ENCODE results near the gene CDC42EP2. TPM values are rescaled to one million over a fixed set of nuclear protein-coding genes. Genes with fewer than 3 reads are reported as not detected.
A peak's percentile ranks its signal among the peaks of the same experiment; 100 is the strongest.

Gene CDC42EP2
- 14.0 TPM for total RNA-seq
- long read RNA-seq, transcript CDC42EP2-201 (2 exons, 2,023 nt) = major isoform, 32 of 34 reads
- long read RNA-seq, partial matches to known transcripts = 0 of 34 reads
- long read RNA-seq, other reads (novel, unspliced or antisense) = 2 of 34 reads

DNA sequence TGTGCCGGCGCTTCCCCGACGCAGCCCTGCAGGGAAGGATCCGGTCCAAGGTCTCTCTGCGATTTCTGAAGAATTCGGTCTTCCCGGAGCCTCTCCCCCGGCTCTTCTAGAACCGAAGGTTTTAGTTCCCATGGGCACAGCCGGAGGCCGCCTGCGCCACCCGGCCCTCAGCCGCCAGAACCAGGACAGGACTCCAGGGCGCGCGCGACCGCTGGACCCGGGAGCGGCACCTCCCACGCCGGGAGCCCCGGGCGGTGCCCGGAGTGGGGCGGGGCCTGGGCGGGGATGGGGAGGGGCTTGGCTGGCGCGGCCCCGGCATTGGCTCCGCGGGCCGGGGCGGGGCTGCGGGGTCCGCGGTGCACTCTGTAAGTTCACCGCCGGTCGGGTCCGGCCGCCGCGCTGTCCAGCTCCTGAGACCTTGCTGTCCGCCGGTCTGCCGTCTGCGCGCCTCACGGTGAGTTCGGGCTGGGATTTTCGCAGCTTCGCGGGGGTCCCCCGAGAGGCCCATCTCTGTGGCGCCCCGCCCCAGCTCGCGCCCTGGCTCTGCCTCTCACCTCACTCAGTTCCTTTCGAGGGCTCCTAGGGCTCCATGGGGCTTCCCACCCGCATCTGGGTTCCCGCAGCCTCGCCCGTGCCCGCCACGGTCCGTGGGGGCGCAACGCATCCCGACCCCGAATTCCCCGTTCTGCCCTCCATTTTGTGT, at the start of gene CDC42EP2:
Gene CDC42EP2 (plus strand): TSS at position 366 of the 703 bp plus-strand sequence. CDS start 6,033 bp downstream, outside the sequence.
- intact Hi-C loops (cut with DNase I) = loop anchor here (2.0 kb wide), 1 partner anchor 40 kb away; no protein-coding TSS in a partner anchor
- DNase-seq (peak; percentile 93), ATAC-seq (ENCODE audit: poor library complexity) (peak; percentile 94)

- intact Hi-C loops (cut with DNase I) = no loop called here
- ATAC-seq (ENCODE audit: poor library complexity) = no peak
- no peak for DNase-seq
These were observed 48.5 kb upstream of the CDC42EP2 start for GRCh38 chr11:65266210-65266609.

DNA sequence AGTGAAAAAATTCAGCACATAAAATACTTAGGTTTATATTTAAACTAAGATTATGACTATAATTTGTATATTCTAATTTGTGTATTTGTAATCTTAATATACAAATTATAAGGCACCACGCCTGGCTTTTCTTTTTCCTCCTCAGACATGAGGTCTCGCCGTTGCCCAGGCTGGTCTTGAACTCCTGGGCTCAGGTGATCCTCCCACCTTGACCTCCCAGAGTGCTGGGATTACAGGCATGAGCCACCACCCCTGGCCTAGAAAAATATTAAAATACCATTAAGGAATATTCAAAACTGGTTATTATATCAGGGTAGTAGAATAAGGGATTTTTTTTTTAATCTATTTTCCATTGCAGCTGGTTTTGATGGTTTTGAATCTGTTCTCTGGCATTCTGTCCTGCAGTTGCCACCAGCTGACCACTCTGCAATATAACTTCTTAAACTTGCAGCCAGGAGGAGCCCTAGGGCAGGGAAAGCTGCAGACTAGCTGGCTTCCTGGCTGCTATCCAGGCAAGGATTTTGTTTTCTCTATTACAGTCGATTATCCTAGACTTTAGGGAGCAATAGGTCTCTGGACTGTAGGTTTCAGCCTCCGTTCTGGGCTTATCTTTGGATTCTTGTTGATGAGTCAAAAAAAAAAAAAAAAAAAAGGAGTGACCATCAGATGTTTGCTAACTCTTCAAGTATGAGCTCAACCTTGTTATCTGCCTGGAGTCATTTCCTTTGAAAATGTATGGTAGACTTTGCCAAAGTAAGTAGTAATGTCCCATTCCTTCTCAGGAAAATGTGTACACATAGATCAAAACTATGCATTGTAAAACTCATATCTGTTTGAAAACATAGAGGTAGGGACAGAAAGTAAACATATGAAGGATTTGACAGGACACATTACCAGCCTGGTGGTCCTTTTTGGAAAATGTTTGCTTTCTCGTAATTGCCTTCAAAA, 39.7 kb upstream of the CDC42EP2 start:
- peak; percentile 66 for DNase-seq
- intact Hi-C loops (cut with DNase I) = loop anchor here (2.0 kb wide), 1 partner anchor 40 kb away; the partner anchor contains the start of gene CDC42EP2
- ATAC-seq (ENCODE audit: poor library complexity) = peak; percentile 92

DNA sequence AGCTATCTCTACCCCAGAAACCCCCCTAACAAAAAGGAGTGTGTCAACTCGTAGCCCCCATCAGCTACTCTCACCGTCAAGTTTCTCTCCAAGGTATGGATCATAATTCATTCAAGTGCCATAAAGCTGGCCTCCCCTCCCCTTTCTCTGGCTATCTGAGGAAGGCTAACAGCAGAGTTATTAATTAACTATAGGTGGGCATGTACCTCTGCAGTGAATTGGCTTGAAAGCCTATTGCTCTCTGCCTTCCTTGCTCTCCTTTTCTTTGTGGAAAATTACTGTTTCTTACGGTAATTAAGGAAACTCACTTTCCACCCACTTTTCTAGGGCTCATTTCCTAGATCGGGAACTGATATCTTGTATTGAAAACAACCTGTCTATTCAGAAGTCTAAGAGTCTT, 38.8 kb upstream of the CDC42EP2 start:
- intact Hi-C loops (cut with DNase I) = loop anchor here (2.0 kb wide), 1 partner anchor 39 kb away; the partner anchor contains the start of gene CDC42EP2
- no peak for ATAC-seq (ENCODE audit: poor library complexity)
- no peak for DNase-seq

DNA sequence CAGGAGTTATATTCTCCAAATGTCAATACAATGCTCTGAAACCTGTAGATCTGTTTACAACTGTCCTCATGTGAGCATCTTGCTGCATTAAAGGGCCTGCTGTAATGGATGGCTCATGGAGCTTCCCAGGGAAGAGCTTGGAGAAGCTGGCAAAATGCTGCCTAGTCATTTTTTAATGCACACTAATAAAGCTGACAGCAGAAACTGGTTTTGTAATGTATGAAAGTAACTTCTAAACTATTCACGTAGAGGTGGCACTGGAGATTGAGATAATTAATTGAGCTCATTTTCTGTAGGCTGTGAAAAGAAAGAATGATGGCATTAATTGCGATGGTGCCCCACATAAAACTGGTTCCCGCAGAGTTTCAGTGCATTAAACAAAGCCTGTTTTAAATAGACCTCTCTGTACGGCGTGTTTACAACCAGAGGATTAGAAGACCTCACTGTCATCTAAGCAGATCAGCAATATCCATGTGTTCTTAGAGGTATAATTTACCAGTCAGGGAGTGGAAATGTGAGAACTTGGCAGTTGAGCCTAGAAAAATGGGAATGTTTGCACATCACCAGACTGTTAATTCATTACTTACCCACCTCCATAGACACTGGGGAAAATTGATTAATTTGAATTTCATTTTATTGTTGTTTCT, 36.9 kb upstream of the CDC42EP2 start:
- intact Hi-C loops (cut with DNase I) = no loop called here
- DNase-seq (no peak), ATAC-seq (ENCODE audit: poor library complexity) (no peak)

DNA sequence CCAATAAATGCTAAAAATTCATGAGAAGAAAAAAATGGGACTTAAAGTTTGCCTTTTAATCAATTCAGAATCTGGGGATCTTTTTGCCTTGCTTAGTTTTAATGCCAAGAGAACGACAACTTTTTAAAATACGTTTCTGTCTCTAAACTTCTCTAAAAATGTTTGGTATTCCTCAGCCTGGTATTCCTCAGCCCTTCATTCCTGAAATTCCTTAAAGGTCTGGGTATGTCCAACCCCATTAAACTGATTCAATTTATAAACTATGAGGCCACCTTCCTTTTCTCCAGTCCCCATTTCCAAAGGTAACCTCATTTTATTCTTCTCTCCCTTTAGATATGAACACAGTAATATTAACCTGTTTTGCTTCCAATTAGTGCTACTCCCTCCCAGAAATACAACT, 36.3 kb upstream of the CDC42EP2 start:
- intact Hi-C loops (cut with DNase I) = no loop called here
- DNase-seq (no peak), ATAC-seq (ENCODE audit: poor library complexity) (no peak)

DNA sequence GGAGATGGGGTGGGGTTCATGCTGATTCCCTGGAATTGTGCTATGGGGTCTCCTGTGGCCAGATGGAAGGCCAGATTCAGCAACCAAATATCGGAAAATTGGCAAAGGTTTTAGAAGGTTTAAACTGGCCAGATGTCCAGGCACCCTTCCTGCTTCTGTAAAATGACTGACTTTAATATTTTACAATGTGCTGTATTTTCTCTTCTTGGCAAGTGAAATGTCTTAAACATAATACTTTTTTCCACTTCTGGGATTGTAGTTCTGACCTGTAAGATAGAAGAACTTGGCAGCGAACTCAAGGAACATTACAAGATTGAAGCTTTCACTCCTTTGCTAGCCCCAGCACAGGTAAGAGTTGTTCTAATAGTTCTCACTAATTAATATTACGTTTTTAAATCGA, 35.4 kb upstream of the CDC42EP2 start:
- ATAC-seq (ENCODE audit: poor library complexity) = no peak
- intact Hi-C loops (cut with DNase I) = no loop called here
- DNase-seq = no peak

DNA sequence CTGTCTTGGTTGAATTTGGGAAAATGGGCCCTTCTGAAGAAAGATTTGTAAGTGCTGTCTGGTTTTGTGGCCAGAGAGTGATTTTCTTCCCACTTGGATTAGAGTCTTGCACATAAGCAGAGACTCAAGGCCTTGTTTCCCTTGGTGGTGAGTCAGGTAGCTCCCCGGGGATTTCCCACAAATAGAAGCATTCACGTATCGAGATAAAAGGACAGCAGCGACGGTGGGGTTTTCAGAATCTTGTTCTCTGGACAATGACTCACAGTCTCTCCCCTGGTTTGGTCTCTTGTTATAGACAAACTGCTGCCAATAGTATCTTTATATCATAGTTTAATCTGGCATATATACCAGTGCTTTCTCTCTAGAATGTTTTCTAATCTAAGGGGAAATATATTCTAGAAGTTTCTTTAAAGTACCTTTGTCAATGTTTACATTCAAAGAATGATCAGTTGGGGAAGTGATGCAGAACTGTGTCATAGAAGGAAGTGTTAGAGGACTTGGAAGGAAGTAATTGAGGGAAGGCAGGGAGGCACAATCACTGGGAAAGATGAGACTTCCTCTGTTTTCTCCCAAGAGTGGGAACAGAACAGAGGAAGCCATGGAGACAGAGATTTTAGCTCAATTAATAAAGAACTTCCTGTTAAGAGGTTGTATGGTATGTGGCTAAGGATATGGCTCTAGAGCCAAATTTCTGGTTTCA, 34.8 kb upstream of the CDC42EP2 start:
- peak; percentile 26 for ATAC-seq (ENCODE audit: poor library complexity)
- no peak for DNase-seq
- intact Hi-C loops (cut with DNase I) = no loop called here

GRCh38 chr11:65280646-65281045, 34.0 kb upstream of the CDC42EP2 start:
- DNase-seq (no peak), ATAC-seq (ENCODE audit: poor library complexity) (no peak)
- intact Hi-C loops (cut with DNase I) = no loop called here

DNA sequence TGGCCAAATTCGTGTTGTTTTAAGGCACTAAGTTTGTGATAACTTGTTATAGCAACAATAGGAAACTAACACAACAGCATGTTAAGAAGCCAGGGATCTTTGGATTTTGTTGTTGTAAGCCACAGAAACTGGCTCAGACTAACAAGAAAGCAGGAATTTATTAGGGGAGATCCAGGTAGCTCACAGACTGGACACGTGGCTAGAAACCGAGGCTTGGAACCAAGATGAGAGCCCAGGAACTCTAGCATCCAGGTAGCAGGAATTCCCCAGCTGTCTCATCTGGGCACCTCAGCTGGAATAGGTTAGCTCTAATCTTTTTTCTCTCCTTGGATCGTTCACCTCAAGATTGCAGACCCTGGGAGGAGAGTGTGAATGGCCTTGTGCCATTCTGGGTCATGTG, 28.0 kb upstream of the CDC42EP2 start:
- DNase-seq = no peak
- intact Hi-C loops (cut with DNase I) = no loop called here
- no peak for ATAC-seq (ENCODE audit: poor library complexity)

- intact Hi-C loops (cut with DNase I) = no loop called here
- ATAC-seq (ENCODE audit: poor library complexity) = no peak
These were observed 27.1 kb upstream of the CDC42EP2 start for GRCh38 chr11:65287601-65288000.

DNA sequence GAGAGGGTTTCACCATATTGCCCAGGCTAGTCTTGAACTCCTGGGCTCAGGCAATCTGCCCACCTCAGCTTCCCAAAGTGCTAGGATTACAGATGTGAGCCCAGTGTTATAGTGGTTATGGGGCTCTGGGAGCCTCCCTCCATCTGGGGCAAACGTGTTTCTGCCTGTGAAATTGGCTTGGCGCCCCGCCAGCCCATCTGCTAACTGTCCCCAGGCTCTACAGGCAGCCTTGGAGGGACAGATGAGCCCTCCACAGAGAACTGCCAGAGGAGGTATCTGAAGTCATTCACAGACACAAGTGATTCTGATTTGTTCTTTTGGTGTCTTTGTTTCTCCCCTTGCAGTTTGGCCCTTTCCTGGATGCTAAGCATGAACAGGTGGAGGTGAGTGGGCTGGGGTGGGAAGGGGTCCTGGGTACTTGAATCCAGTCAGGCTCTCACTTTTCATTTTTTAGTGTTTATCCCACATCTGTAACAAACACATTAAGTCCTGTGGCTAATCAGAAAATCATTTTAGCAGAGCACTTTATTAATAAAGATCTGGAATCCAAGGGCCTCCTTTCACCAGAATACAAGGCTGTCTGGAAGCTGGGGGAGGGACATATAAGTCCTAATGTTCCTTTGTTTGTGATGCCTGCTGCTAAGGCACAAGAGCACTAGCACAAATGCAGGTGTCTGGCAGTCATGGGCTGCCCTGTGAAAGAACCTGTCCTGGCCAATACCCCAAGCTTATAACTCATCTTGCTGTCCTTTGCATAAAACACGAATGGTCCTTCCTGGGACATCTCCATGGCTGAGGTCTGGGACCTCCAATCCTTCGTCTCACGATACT, 25.7 kb upstream of the CDC42EP2 start:
- DNase-seq = peak; percentile 83
- peak; percentile 12 for ATAC-seq (ENCODE audit: poor library complexity)
- intact Hi-C loops (cut with DNase I) = no loop called here

More at GRCh38 chr11:65287601-65288000, 27.1 kb upstream of the CDC42EP2 start:
- DNase-seq = no peak

DNA sequence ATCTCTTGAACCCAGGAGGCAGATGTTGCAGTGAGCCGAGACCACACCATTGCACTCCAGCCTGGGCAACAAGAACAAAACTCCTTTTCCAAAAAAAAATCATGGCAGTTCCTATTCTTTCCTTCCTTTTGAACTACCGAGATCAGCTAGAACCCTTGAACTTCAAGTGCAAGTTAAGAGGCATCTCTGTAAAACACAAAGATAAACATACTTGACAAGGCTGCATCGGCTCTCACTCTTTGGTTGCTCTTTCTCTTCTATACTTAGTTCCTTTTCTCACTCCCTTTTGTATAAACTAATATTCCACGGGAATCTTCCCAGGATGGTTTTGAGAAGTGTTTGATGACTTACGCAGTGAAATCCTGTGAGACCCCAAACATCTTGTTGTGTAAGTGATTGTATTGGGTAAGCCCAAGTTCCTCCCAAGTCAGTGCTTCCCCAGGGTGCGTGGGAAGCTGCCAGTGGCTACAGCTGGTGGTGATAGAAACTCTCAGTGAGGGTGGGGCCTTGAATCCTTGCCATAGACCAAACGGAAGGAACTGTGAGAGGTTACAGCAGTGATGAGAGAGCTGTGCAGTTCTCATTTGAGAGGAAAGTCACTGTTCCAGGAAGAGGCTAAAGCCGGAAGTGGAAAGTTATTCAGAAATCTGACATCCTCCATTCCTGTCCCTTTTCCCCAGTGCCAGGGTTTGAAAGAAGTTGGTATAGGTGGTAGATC, 24.1 kb upstream of the CDC42EP2 start:
- intact Hi-C loops (cut with DNase I) = no loop called here
- peak; percentile 84 for ATAC-seq (ENCODE audit: poor library complexity)
- DNase-seq = peak; percentile 95

DNA sequence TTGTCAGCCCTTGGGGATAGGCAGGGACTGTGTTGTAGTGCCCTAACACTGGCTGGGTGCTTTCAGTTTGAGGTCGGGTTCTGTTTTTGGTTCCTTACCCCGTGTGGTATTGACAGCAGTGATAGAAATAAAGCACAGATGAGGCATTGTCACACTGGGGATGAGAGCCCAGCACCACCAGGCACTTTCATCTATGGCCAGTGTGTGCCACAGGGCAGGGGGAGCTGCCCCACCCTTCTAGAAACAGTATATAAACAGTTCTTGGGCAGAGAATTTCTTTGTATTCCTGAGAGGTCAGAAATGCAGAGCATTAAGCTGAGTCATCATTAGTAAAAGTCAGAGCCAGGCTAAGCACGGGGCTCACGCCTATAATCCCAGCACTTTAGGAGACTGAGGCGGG, 23.1 kb upstream of the CDC42EP2 start:
- intact Hi-C loops (cut with DNase I) = no loop called here
- peak; percentile 40 for ATAC-seq (ENCODE audit: poor library complexity)
- DNase-seq = no peak

DNA sequence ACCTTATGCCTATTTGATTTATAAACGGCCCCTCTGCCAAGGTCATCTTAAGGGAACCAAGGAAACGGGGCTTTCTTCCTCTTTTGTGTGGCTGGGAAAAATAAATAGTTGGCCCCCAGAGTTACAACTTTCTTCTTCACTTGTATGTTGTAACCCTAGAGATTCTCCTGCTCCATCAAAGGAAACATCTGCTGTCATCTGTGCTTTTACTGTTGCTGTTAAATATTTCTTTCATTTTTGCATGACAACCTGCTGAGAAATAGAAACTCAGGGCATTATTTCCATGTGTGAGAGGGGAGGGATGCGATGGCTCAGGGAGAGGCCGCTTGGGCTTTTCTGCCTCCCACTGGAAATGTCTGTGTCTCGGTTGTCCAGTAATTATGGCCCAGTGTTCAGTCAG, 21.8 kb upstream of the CDC42EP2 start:
- ATAC-seq (ENCODE audit: poor library complexity) = no peak

GRCh38 chr11:65293909-65294381, 20.7 kb upstream of the CDC42EP2 start:
- peak; percentile 30 for ATAC-seq (ENCODE audit: poor library complexity)
- peak; percentile 84 for DNase-seq
- intact Hi-C loops (cut with DNase I) = no loop called here

More for the DNA sequence above, 21.8 kb upstream of the CDC42EP2 start:
- DNase-seq = no peak
- intact Hi-C loops (cut with DNase I) = no loop called here

GRCh38 chr11:65295001-65295400, 19.7 kb upstream of the CDC42EP2 start:
- DNase-seq = peak; percentile 56

More at GRCh38 chr11:65295001-65295400, 19.7 kb upstream of the CDC42EP2 start:
- ATAC-seq (ENCODE audit: poor library complexity) = no peak
- intact Hi-C loops (cut with DNase I) = no loop called here

Data from Right ventricle myocardium superior (tissue), 1 donor.